PC-9 (cell line): ENCODE data around the gene TRIM27. TPM values are rescaled to one million over a fixed set of nuclear protein-coding genes. Genes with fewer than 3 reads are reported as not detected.

Experiments
- BruUV-seq: library from RNA; stranded (reverse); fragments of 400-500 nt; replicated peaks from 2 replicates; lab custom pipeline; 2021; lab: Mats Ljungman, UMichigan
- CTCF ChIA-PET: fragments of 300-600 bp; sonication (Branson Sonifier 250); formaldehyde crosslinking; loops from one replicate; lab custom pipeline; 2022; ENCODE audit warnings: antibody characterized with exemption; lab: Charles Lee
- POLR2A ChIA-PET: fragments of 300-600 bp; sonication (Branson Sonifier 250); formaldehyde crosslinking; loops from one replicate; lab custom pipeline; 2022; ENCODE audit warnings: antibody characterized with exemption; ENCODE audit not compliant: unreplicated experiment; lab: Charles Lee
- DNase-seq, 2 experiments: peaks; one replicate each; pipeline versions ENCODE4 v3.0.0 to v3.0.0-alpha.2; 2015 to 2022; ENCODE audit warnings: mixed read lengths in 1 of 2
- H2AFZ ChIP-seq: fragments of 200-600 bp; sonication (generic); 2 replicates; pipeline ENCODE4 v1.8.1; 2017; ENCODE audit warnings: antibody characterized with exemption
- H3F3A ChIP-seq: fragments of 200-600 bp; sonication (generic); 2 replicates; pipeline ENCODE4 v1.8.1; 2017; ENCODE audit warnings: antibody characterized with exemption, mild to moderate bottlenecking, low read depth; ENCODE audit not compliant: insufficient read depth
- H3K27ac ChIP-seq: fragments of 200-600 bp; sonication (generic); 2 replicates; pipeline ENCODE4 v1.6.1; 2016; ENCODE audit warnings: mixed run types
- H3K27me3 ChIP-seq: fragments of 200-600 bp; sonication (generic); 2 replicates; pipeline ENCODE4 v1.6.1; 2016; ENCODE audit warnings: low read depth, mixed run types; ENCODE audit not compliant: insufficient read depth
- H3K36me3 ChIP-seq: fragments of 200-600 bp; sonication (generic); 2 replicates; pipeline ENCODE4 v1.6.1; 2016; ENCODE audit warnings: low read depth, mixed run types
- H3K4me1 ChIP-seq: fragments of 200-600 bp; sonication (generic); replicated peaks from 2 replicates; pipeline ENCODE4 v1.6.1; 2016; ENCODE audit warnings: mixed run types; ENCODE audit not compliant: insufficient read depth
- H3K4me2 ChIP-seq: fragments of 200-600 bp; sonication (generic); 2 replicates; pipeline ENCODE4 v1.6.1; 2017; ENCODE audit warnings: mixed run types
- H3K4me3 ChIP-seq: fragments of 200-600 bp; sonication (generic); 2 replicates; pipeline ENCODE4 v1.6.1; 2016; ENCODE audit warnings: mixed run types
- H3K79me2 ChIP-seq: fragments of 200-600 bp; sonication (generic); 2 replicates; pipeline ENCODE4 v1.6.1; 2017; ENCODE audit warnings: low read depth, mixed run types
- H3K9me2 ChIP-seq: fragments of 200-600 bp; sonication (generic); 2 replicates; pipeline ENCODE4 v1.8.1; 2017; ENCODE audit warnings: mild to moderate bottlenecking; ENCODE audit not compliant: insufficient read depth
- H3K9me3 ChIP-seq: fragments of 200-600 bp; sonication (generic); 2 replicates; pipeline ENCODE4 v1.8.1; 2016; ENCODE audit warnings: low read depth; ENCODE audit not compliant: insufficient read depth
- H4K20me1 ChIP-seq: fragments of 200-600 bp; sonication (generic); 2 replicates; pipeline ENCODE4 v1.8.1; 2017; ENCODE audit not compliant: insufficient read depth
- CTCF ChIP-seq: fragments of 200-600 bp; sonication (generic); conservative IDR thresholded peaks from 2 replicates; pipeline ENCODE4 v1.6.1; 2017; ENCODE audit warnings: mixed run types, antibody characterized with exemption, mild to moderate bottlenecking, moderate library complexity
- EZH2 ChIP-seq: fragments of 200-600 bp; sonication (generic); IDR thresholded peaks from 2 replicates; pipeline ENCODE4 v1.8.0; 2017; ENCODE audit warnings: antibody characterized with exemption, low read depth
- intact Hi-C: fragments of 100-400 bp; cut with micrococcal nuclease; formaldehyde crosslinking; loops from one replicate; pipeline ENCODE4 v1.10.0; 2022; ENCODE audit not compliant: unreplicated experiment
- total RNA-seq: library from RNA; stranded (reverse); gene quantifications from 2 replicates; pipeline ENCODE4 v1.2.3, GENCODE V29; 2021

The TRIM27 gene
- total RNA-seq, 1 experiment from 2014 or later: 86.2 TPM

- Histone ChIP-seq H3K27ac (no peak overlapping the region), H3K79me2 (peaks cover 71% of the 10 kb centered on the region), H3F3A (peaks cover 53% of the 10 kb centered on the region), H3K4me1 (peaks cover 18% of the 10 kb centered on the region), H3K4me2 (peak overlapping the region; percentile 82; the same call in 1 of the 2 replicates), H3K9me2 (no peaks in the 10 kb centered on the region), H2AFZ (no peak overlapping the region), H3K9me3 (no peaks in the 10 kb centered on the region), H3K4me3 (no peak overlapping the region), H3K27me3 (no peaks in the 10 kb centered on the region), H4K20me1 (peaks cover 53% of the 10 kb centered on the region), H3K36me3 (peaks cover 40% of the 10 kb centered on the region)
- no peak for TF ChIP-seq CTCF
- BruUV-seq: no TSS peak
- DNase-seq: no peak
- intact Hi-C loops: no loop called here
- ChIA-PET CTCF (no interaction called here), POLR2A (no interaction called here)
Observed at GRCh38 chr6:28920281-28920680, 3.5 kb downstream of the TRIM27 start.

DNA sequence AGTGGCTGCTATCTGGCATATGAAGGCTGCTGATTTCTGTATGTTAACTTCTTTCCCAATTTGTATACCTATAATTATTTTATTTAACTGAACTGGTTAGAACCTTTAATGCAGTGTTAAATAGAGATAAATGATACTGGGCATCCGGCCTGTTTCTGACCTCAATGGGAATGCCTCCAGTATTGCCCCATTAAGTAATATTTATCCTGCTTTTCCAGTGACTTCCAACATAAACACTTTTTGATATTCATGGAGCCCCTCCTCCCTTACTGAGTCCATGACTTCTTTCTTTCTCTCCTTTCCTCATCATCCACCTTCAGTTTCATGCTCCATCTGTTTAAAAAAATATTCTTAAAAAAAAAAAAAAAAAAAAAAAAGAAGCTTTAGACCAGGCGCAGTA is 8.8 kb downstream of the TRIM27 start:
- Histone ChIP-seq H3K27ac (no peak overlapping the region), H3K79me2 (peaks cover 44% of the 10 kb centered on the region), H3K9me3 (no peaks in the 10 kb centered on the region), H3K4me1 (no peaks in the 10 kb centered on the region), H3F3A (peaks cover 40% of the 10 kb centered on the region), H2AFZ (no peak overlapping the region), H3K27me3 (no peaks in the 10 kb centered on the region), H3K4me2 (no peak overlapping the region), H3K9me2 (no peaks in the 10 kb centered on the region), H4K20me1 (peaks cover 50% of the 10 kb centered on the region), H3K4me3 (no peak overlapping the region), H3K36me3 (peaks cover 50% of the 10 kb centered on the region)
- no peak for TF ChIP-seq EZH2
- DNase-seq: no peak
- intact Hi-C loops: no loop called here
- ChIA-PET CTCF (interaction anchor here (0.6 kb wide), 1 partner anchor 21 kb away, joined by 9 read pairs; no protein-coding TSS in a partner anchor), POLR2A (interaction anchor here (0.6 kb wide), 1 partner anchor 11 kb away, joined by 10 read pairs; no protein-coding TSS in a partner anchor)
- BruUV-seq: no TSS peak

DNA sequence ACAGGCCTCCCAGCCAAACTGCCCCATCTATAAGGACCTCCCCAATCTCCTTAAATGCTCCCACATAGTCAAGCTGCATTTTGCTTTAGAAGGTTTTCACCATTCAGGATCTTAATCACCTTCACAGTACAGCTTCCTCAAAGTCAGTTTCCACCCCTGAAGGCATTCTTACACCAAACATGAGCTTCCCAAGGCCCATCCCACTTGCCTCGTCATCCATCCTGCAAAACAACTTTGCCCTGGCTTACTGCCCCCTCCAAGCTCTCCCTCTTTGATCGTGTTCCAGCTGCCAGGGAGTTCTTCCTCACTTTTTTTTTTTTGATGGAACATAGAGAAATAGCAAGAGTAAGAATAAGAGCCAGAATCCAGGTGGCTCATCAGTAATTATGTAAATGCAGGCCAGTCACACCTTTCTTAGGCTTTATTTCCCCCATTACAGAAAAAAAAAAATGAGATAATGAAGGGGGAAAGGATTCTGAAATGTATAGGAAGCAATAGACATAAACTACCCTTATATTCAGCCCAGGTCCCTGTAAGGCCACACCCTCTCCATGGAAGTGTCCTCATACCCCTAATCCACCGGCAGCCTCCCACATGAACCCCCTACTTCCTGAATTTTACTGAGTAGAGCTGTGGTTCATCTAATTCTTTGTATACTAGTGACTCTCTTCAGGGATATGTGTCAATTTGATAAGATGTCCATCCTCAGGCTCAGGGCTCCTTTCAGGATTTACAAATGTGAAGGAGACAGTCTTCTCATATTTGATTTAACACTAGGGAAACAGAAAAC is 12.7 kb downstream of the TRIM27 start:
- intact Hi-C loops: no loop called here
- BruUV-seq: no TSS peak
- no peak for TF ChIP-seq CTCF
- no peak for TF ChIP-seq EZH2
- Histone ChIP-seq H3F3A (peaks cover 43% of the 10 kb centered on the region), H3K27me3 (no peaks in the 10 kb centered on the region), H3K36me3 (peaks cover 56% of the 10 kb centered on the region), H3K4me2 (no peak overlapping the region), H3K27ac (no peak overlapping the region), H3K4me1 (no peaks in the 10 kb centered on the region), H3K9me2 (no peaks in the 10 kb centered on the region), H3K9me3 (no peaks in the 10 kb centered on the region), H3K79me2 (peaks cover 11% of the 10 kb centered on the region; the same call in 1 of the 2 replicates), H3K4me3 (no peak overlapping the region), H4K20me1 (peaks cover 19% of the 10 kb centered on the region), H2AFZ (no peak overlapping the region)
- DNase-seq: peak; percentile 52 to 62
- ChIA-PET CTCF (interaction anchor here (0.9 to 1.0 kb wide), 3 partner anchors 11 to 105 kb away, joined by 3 to 6 read pairs (median 4); no protein-coding TSS in a partner anchor), POLR2A (interaction anchor here (0.6 to 1.0 kb wide), 3 partner anchors 13 to 45 kb away, joined by 4 to 33 read pairs (median 5); partner anchors contain the start of gene TRIM27)
